H1 (cell line): ENCODE data around the gene KCNH5. TPM values are rescaled to one million over a fixed set of nuclear protein-coding genes. Genes with fewer than 3 reads are reported as not detected.

Experiments used
- CTCF ChIA-PET: fragments of 300-600 bp; sonication (Branson Sonifier 250); formaldehyde crosslinking; loops from one replicate; lab custom pipeline; 2021; ENCODE audit not compliant: partially characterized antibody; lab: Charles Lee
- POLR2A ChIA-PET: fragments of 300-600 bp; sonication (Branson Sonifier 250); formaldehyde crosslinking; loops from one replicate; lab custom pipeline; 2021; ENCODE audit warnings: inconsistent platforms; ENCODE audit not compliant: partially characterized antibody; lab: Charles Lee
- DNase-seq, 2 experiments: peaks; one replicate each; pipeline versions ENCODE4 v3.0.0 to v3.0.0-alpha.2; 2010 to 2022; ENCODE audit warnings: low spot score in 2 of 2, low read depth in 1 of 2, mixed read lengths in 1 of 2
- FAIRE-seq: peaks from 2 replicates; lab custom pipeline; 2011; peaks lifted over from hg19 to GRCh38; lab: Jason Lieb, UNC
- H2AFZ ChIP-seq: 2 replicates; pipeline ENCODE4 v1.8.1; 2012; ENCODE audit warnings: low read length, inconsistent platforms
- H2AK5ac ChIP-seq: 2 replicates; pipeline ENCODE4 v1.6.1; 2013; ENCODE audit warnings: low read depth, low read length
- H2BK120ac ChIP-seq: replicated peaks from 2 replicates; pipeline ENCODE3; 2013; ENCODE audit warnings: low read depth, low read length, inconsistent platforms
- H2BK12ac ChIP-seq: 2 replicates; pipeline ENCODE4 v1.6.1; 2013; ENCODE audit warnings: low read depth, low read length
- H2BK15ac ChIP-seq: 2 replicates; pipeline ENCODE4 v1.6.1; 2013; ENCODE audit warnings: low read length
- H2BK20ac ChIP-seq: 2 replicates; pipeline ENCODE4 v1.6.1; 2013; ENCODE audit warnings: low read length
- H2BK5ac ChIP-seq: 2 replicates; pipeline ENCODE4 v1.6.1; 2013; ENCODE audit warnings: low read depth, low read length
- H3K14ac ChIP-seq: 2 replicates; pipeline ENCODE4 v1.6.1; 2013; ENCODE audit warnings: inconsistent platforms; ENCODE audit not compliant: insufficient read length
- H3K18ac ChIP-seq: 2 replicates; pipeline ENCODE4 v1.6.1; 2013; ENCODE audit warnings: low read length; ENCODE audit errors: extremely low read depth
- H3K23ac ChIP-seq: 2 replicates; pipeline ENCODE4 v1.6.1; 2013; ENCODE audit warnings: inconsistent platforms; ENCODE audit not compliant: insufficient read length
- H3K23me2 ChIP-seq: 2 replicates; pipeline ENCODE4 v1.6.1; 2013; ENCODE audit warnings: low read depth, low read length
- H3K27ac ChIP-seq: 2 replicates; pipeline ENCODE4 v1.6.1; 2011; ENCODE audit warnings: low read depth, low read length, inconsistent platforms
- H3K27me3 ChIP-seq, 4 experiments: replicated peaks in 1 of 4; 1 replicate in 1 of 4; 2 replicates in 3 of 4; pipeline versions ENCODE4 v1.6.1 to v1.8.1; 2011 to 2013; ENCODE audit warnings: low read length in 3 of 4, mild to moderate bottlenecking in 3 of 4, inconsistent platforms in 2 of 4, mixed read lengths in 2 of 4, moderate library complexity in 1 of 4; ENCODE audit not compliant: control insufficient read depth in 3 of 4, insufficient read depth in 3 of 4; ENCODE audit errors: extremely low read depth in 1 of 4
- H3K36me3 ChIP-seq, 4 experiments: 2 replicates each; pipeline versions ENCODE4 v1.6.1 to v1.8.1; 2011 to 2013; ENCODE audit warnings: mild to moderate bottlenecking in 4 of 4, low read length in 3 of 4, moderate library complexity in 2 of 4, control low read depth in 1 of 4, inconsistent platforms in 1 of 4; ENCODE audit not compliant: insufficient read depth in 4 of 4, control insufficient read depth in 2 of 4
- H3K4ac ChIP-seq: replicated peaks from 2 replicates; pipeline ENCODE3; 2013; ENCODE audit warnings: low read length, low read depth, mixed read lengths, inconsistent platforms; ENCODE audit not compliant: insufficient read length
- H3K4me1 ChIP-seq, 4 experiments: replicated peaks in 1 of 4; 1 replicate in 1 of 4; 2 replicates in 3 of 4; pipeline versions ENCODE4 v1.6.1 to v1.8.1; 2011 to 2013; ENCODE audit warnings: low read length in 3 of 4, inconsistent platforms in 2 of 4, mixed read lengths in 1 of 4; ENCODE audit not compliant: insufficient read depth in 4 of 4, control insufficient read depth in 3 of 4
- H3K4me2 ChIP-seq, 2 experiments: 2 replicates each; pipeline versions ENCODE4 v1.6.1 to v1.8.1; 2011 to 2013; ENCODE audit warnings: low read depth in 2 of 2, low read length in 2 of 2, control low read depth in 1 of 2, inconsistent platforms in 1 of 2, mild to moderate bottlenecking in 1 of 2; ENCODE audit not compliant: insufficient read depth in 1 of 2
- H3K4me3 ChIP-seq, 4 experiments: fragments of 200-600, 300-600 bp in 1 of 4; sonication (generic), shearing (Covaris generic), sonication (Bioruptor Twin) in 1 of 4; 2 replicates each; pipeline versions ENCODE4 v1.5.1 to v1.8.1; 2011 to 2016; ENCODE audit warnings: low read length in 4 of 4, low read depth in 3 of 4, control low read depth in 2 of 4, inconsistent platforms in 2 of 4, mild to moderate bottlenecking in 2 of 4, mixed read lengths in 1 of 4, moderate library complexity in 1 of 4; ENCODE audit not compliant: insufficient read depth in 2 of 4; ENCODE audit errors: extremely low read depth in 1 of 4
- H3K56ac ChIP-seq: replicated peaks from 2 replicates; pipeline ENCODE3; 2013; ENCODE audit warnings: low read depth, mild to moderate bottlenecking, mixed read lengths, low read length, inconsistent platforms; ENCODE audit not compliant: insufficient read length
- H3K79me1 ChIP-seq: 2 replicates; pipeline ENCODE4 v1.6.1; 2013; ENCODE audit warnings: low read depth, low read length, control low read depth
- H3K79me2 ChIP-seq, 2 experiments: 2 replicates each; pipeline versions ENCODE4 v1.6.1 to v1.8.1; 2012 to 2013; ENCODE audit warnings: low read length in 2 of 2, mild to moderate bottlenecking in 2 of 2, inconsistent platforms in 1 of 2; ENCODE audit not compliant: insufficient read depth in 2 of 2, control insufficient read depth in 1 of 2
- H3K9ac ChIP-seq, 4 experiments: replicated peaks in 1 of 4; 1 replicate in 1 of 4; 2 replicates in 3 of 4; pipeline versions ENCODE4 v1.6.1 to v1.8.1; 2011 to 2013; ENCODE audit warnings: low read depth in 3 of 4, low read length in 3 of 4, control low read depth in 2 of 4, mild to moderate bottlenecking in 2 of 4, moderate library complexity in 2 of 4, inconsistent platforms in 1 of 4; ENCODE audit errors: extremely low read depth in 1 of 4
- H3K9me3 ChIP-seq, 2 experiments: 2 replicates each; pipeline versions ENCODE4 v1.6.1 to v1.8.1; 2012 to 2013; ENCODE audit warnings: mild to moderate bottlenecking in 2 of 2, moderate library complexity in 2 of 2, control low read depth in 1 of 2, inconsistent platforms in 1 of 2, low read depth in 1 of 2, low read length in 1 of 2, mixed read lengths in 1 of 2; ENCODE audit not compliant: insufficient read depth in 2 of 2
- H4K20me1 ChIP-seq, 2 experiments: replicated peaks in 1 of 2; 2 replicates each; pipeline versions ENCODE3 to v1.8.1; 2011 to 2013; ENCODE audit warnings: inconsistent platforms in 2 of 2, low read length in 2 of 2, mild to moderate bottlenecking in 1 of 2; ENCODE audit not compliant: insufficient read depth in 2 of 2, control insufficient read depth in 1 of 2
- H4K5ac ChIP-seq: 2 replicates; pipeline ENCODE4 v1.6.1; 2013; ENCODE audit warnings: low read length, low read depth, mixed read lengths, inconsistent platforms; ENCODE audit not compliant: insufficient read length
- H4K8ac ChIP-seq: 2 replicates; pipeline ENCODE4 v1.8.0; 2013; ENCODE audit warnings: mild to moderate bottlenecking, moderate library complexity, low read length, inconsistent platforms; ENCODE audit not compliant: insufficient read depth; ENCODE audit errors: extremely low read depth
- H4K91ac ChIP-seq: replicated peaks from 2 replicates; pipeline ENCODE3; 2013; ENCODE audit warnings: low read length, mixed read lengths, inconsistent platforms; ENCODE audit not compliant: insufficient read length
- KDM1A ChIP-seq: fragments of 200-600, 300-600 bp; sonication (generic); IDR thresholded peaks from 2 replicates; pipeline ENCODE4 v1.7.1; 2016; ENCODE audit warnings: mild to moderate bottlenecking, low read length, borderline replicate concordance
- WGBS, 2 experiments: shearing (Covaris generic) in 1 of 2; methylation state at CpG; one replicate each; pipeline versions ENCODE4 v1.1.6 to v1.1.7; 2013 to 2015; ENCODE audit warnings: low lambda C conversion rate in 2 of 2, mixed read lengths in 2 of 2, inconsistent platforms in 1 of 2, low coverage in 1 of 2, missing lambda C conversion rate in 1 of 2; ENCODE audit not compliant: insufficient replicate concordance in 2 of 2, insufficient coverage in 1 of 2, insufficient read length in 1 of 2; ENCODE audit errors: extremely low coverage in 1 of 2, missing lambda C conversion rate in 1 of 2; 5-methylcytosine and 5-hydroxymethylcytosine counted together
- polyA plus RNA-seq, 7 experiments: library from polyadenylated mRNA; depleted of rRNA in 3 of 7; stranded (reverse) in 5 of 7; unstranded in 2 of 7; fragments of >200 nt in 5 of 7; fragments of 200-250 nt in 2 of 7; gene quantifications; 1 replicate in 5 of 7; 2 replicates in 1 of 7; 4 replicates in 1 of 7; pipeline versions ENCODE4 v1.2.1 to v1.2.3, GENCODE V29; 2011 to 2013; ENCODE audit warnings: missing spikeins in 2 of 7, mixed read lengths in 2 of 7
- total RNA-seq: library from RNA; stranded (reverse); fragmentation: NEBNext Ultra II Directional; extraction: Animal tissue kit (Norgen Biotek cat#: 25700); gene quantifications from 2 replicates; pipeline ENCODE4 v1.2.1, GENCODE V29; 2021

KCNH5 gene
- total and polyA plus RNA-seq, 2 of the 8 experiments (the other 6 are each of a cell fraction or from before 2014, with no cell fraction given) = 0.24 to 0.50 TPM

DNA sequence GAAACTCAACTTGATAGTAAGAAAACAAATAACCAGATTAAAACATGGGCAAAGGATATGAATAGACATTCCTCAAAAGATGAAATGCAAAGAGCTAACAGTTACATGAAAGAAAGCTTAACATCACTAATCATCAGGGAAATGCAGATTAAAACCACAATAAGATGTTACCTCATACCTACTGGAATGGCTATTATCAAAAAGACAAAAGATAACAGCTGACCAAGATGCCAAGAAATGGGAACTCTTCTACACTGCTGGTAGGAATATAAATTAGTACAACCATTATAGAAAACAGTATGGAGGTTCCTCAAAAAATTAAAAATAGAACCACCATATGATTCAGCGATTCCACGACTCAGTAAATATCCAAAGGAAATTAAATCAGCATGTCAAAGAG, 18.8 kb downstream of the KCNH5 start:
- no peak for TF ChIP-seq KDM1A
- TF ChIP-seq, all 59 proteins: peak for 0
- no peak for DNase-seq
- Histone ChIP-seq H3K79me2 (no peaks in the 10 kb centered on the region), H3K4me2 (no peak overlapping the region), H2BK15ac (no peak overlapping the region), H3K79me1 (no peaks in the 10 kb centered on the region), H3K23me2 (no peaks in the 10 kb centered on the region; the same call in 1 of the 2 replicates), H3K56ac (no peak overlapping the region), H4K91ac (no peak overlapping the region), H3K9me3 (no peaks in the 10 kb centered on the region), H3K27me3 (no peaks in the 10 kb centered on the region; a peak in 1 of 7 replicates), H2BK120ac (no peak overlapping the region), H3K18ac (no peak overlapping the region), H4K8ac (no peak overlapping the region), H3K4ac (no peak overlapping the region), H4K20me1 (no peaks in the 10 kb centered on the region), H3K27ac (no peak overlapping the region), H3K14ac (no peak overlapping the region), H2AFZ (no peak overlapping the region), H2BK20ac (no peak overlapping the region), H2BK5ac (no peak overlapping the region), H3K4me1 (no peaks in the 10 kb centered on the region), H3K4me3 (no peak overlapping the region), H4K5ac (no peak overlapping the region), H3K9ac (no peak overlapping the region), H2AK5ac (no peak overlapping the region), H3K36me3 (no peaks in the 10 kb centered on the region), H3K23ac (no peak overlapping the region), H2BK12ac (no peak overlapping the region)
- FAIRE-seq = no peak
- ChIA-PET CTCF (interaction anchor here (1.3 kb wide), 1 partner anchor 9 kb away, joined by 4 read pairs; no protein-coding TSS in a partner anchor), POLR2A (no interaction called here)
- WGBS, 2 experiments = 93% methylated on average over 2 of the region's 2 CpGs; no CpG with 5 or more reads in 1 of the 2 experiments
